HepG2 (cell line): ENCODE measurements around the gene SPATA33. TPM values are rescaled to one million over a fixed set of nuclear protein-coding genes. Genes with fewer than 3 reads are reported as not detected.
"Not testable (repeated sequence)": the region's sequence is repeated elsewhere in the genome, so short reads cannot be mapped to it uniquely, and the experiment has no call there.

ENCODE experiments used
- ATAC-seq: fragments of 200-7000 bp; cut with Tn5 transposase; 3 replicates; pipeline ENCODE4 v1.9.1; 2020; ENCODE audit warnings: mild to moderate bottlenecking, moderate library complexity
- BruUV-seq: library from RNA; stranded (reverse); fragments of 400-500 nt; replicated peaks from 2 replicates; lab custom pipeline; 2021; lab: Mats Ljungman, UMichigan
- CTCF ChIA-PET: fragments of 300-600 bp; formaldehyde crosslinking; extraction: SDS; loops from one replicate; lab custom pipeline; 2021; ENCODE audit warnings: low total read pairs, inconsistent platforms, low intra/inter-chr PET ratio; lab: Yijun Ruan, JAX
- POLR2A ChIA-PET: fragments of 350-600 bp; sonication (Branson Sonifier 250); formaldehyde crosslinking; loops from one replicate; lab custom pipeline; 2020; ENCODE audit warnings: antibody characterized with exemption, inconsistent platforms; lab: Yijun Ruan, JAX
- DNase-seq: peaks from one replicate; pipeline ENCODE4 v3.0.0-alpha.2; 2015; ENCODE audit warnings: low spot score
- FAIRE-seq: peaks from 3 replicates; lab custom pipeline; 2011; peaks lifted over from hg19 to GRCh38; lab: Jason Lieb, UNC
- H2AFZ ChIP-seq: one replicate; pipeline ENCODE4 v1.6.1; 2011; ENCODE audit warnings: low read length, inconsistent platforms
- H3K27ac ChIP-seq: fragments of 300-600 bp; 3 replicates; pipeline ENCODE4 v1.8.0; 2011; ENCODE audit warnings: mixed run types, mild to moderate bottlenecking, mixed read lengths, low read length, inconsistent platforms; ENCODE audit not compliant: insufficient read depth; ENCODE audit errors: extremely low read length
- H3K27me3 ChIP-seq, 2 experiments: fragments of 200-600 bp in 1 of 2; 2 replicates in 1 of 2; 3 replicates in 1 of 2; pipeline versions ENCODE4 v1.6.0 to v1.8.0; 2011; ENCODE audit warnings: low read length in 2 of 2, mild to moderate bottlenecking in 2 of 2, moderate library complexity in 2 of 2, inconsistent platforms in 1 of 2; ENCODE audit not compliant: insufficient read depth in 2 of 2, control insufficient read depth in 1 of 2
- H3K36me3 ChIP-seq, 2 experiments: fragments of 200-600 bp in 1 of 2; replicated peaks in 1 of 2; 2 replicates in 1 of 2; 3 replicates in 1 of 2; pipeline versions ENCODE4 v1.5.1 to v1.8.0; 2011; ENCODE audit warnings: low read length in 2 of 2, inconsistent platforms in 1 of 2; ENCODE audit not compliant: insufficient read depth in 2 of 2, control insufficient read depth in 1 of 2
- H3K4me1 ChIP-seq: 2 replicates; pipeline ENCODE4 v1.5.1; 2012; ENCODE audit warnings: low read length, inconsistent platforms; ENCODE audit not compliant: insufficient read depth
- H3K4me2 ChIP-seq: 2 replicates; pipeline ENCODE4 v1.6.0; 2011; ENCODE audit warnings: low read depth, low read length, inconsistent platforms
- H3K4me3 ChIP-seq, 3 experiments: fragments of 200-600 bp in 1 of 3; sonication (generic), shearing (Covaris generic) in 1 of 3; replicated peaks in 1 of 3; 2 replicates each; pipeline ENCODE4 v1.5.1; 2011 to 2016; ENCODE audit warnings: low read length in 3 of 3, inconsistent platforms in 2 of 3, low read depth in 2 of 3, mild to moderate bottlenecking in 2 of 3, control low read depth in 1 of 3, mixed read lengths in 1 of 3; ENCODE audit not compliant: insufficient read depth in 1 of 3
- H3K79me2 ChIP-seq: one replicate; pipeline ENCODE4 v1.6.1; 2011; ENCODE audit warnings: low read length, inconsistent platforms; ENCODE audit not compliant: insufficient read depth
- H3K9ac ChIP-seq: 2 replicates; pipeline ENCODE4 v1.6.0; 2011; ENCODE audit warnings: mild to moderate bottlenecking, low read depth, low read length, inconsistent platforms; ENCODE audit not compliant: insufficient read depth
- H3K9me3 ChIP-seq: 2 replicates; pipeline ENCODE4 v1.5.1; 2012; ENCODE audit warnings: mild to moderate bottlenecking, low read length
- H4K20me1 ChIP-seq: 2 replicates; pipeline ENCODE4 v1.6.0; 2011; ENCODE audit warnings: inconsistent platforms, mild to moderate bottlenecking, low read length, moderate library complexity; ENCODE audit not compliant: insufficient read depth
- WIZ ChIP-seq: sonication (generic); formaldehyde crosslinking; IDR thresholded peaks from 2 replicates; pipeline ENCODE4 v1.5.1; 2020; ENCODE audit warnings: mild to moderate bottlenecking, missing genetic modification reagents
- whole genome bisulfite sequencing: methylation state at CpG from one replicate; pipeline ENCODE4 v1.1.6; 2017; ENCODE audit warnings: low lambda C conversion rate; 5-methylcytosine and 5-hydroxymethylcytosine counted together
- in situ Hi-C: cut with HindIII; loops from 2 replicates; pipeline ENCODE4 v1.10.0; 2017; ENCODE audit warnings: low pct_unique_long_range_greater_than_20kb; ENCODE audit not compliant: extremely low pct_ligation_motif_present
- intact Hi-C: fragments of 100-400 bp; cut with micrococcal nuclease; formaldehyde crosslinking; loops from one replicate; pipeline ENCODE4 v1.10.0; 2022; ENCODE audit not compliant: unreplicated experiment
- polyA plus RNA-seq, 8 experiments: library from polyadenylated mRNA; depleted of rRNA in 3 of 8; stranded (reverse) in 7 of 8; unstranded in 1 of 8; fragments of >200 nt; fragmentation: Illumina TruSeq in 4 of 8; extraction: Trizol in 4 of 8; gene quantifications; 2 replicates each; pipeline versions ENCODE4 v1.2.1 to v1.2.3, GENCODE V29; 2011 to 2016; ENCODE audit warnings: low read depth in 4 of 8, missing spikeins in 1 of 8, mixed read lengths in 1 of 8; ENCODE audit not compliant: insufficient read depth in 1 of 8
- total RNA-seq, 5 experiments: library from RNA; depleted of rRNA; stranded (reverse); fragments of >200 nt; fragmentation: Illumina TruSeq; extraction: Trizol; gene quantifications; 2 replicates each; pipeline ENCODE4 v1.2.3, GENCODE V29; 2016; ENCODE audit warnings: low read depth in 1 of 5

Gene SPATA33
- total and polyA plus RNA-seq, 2 of the 13 experiments (the other 11 are each of a cell fraction or from before 2014, with no cell fraction given) = 5.7 to 11.0 TPM

GRCh38 chr16:89661215-89661614 is 3.6 kb downstream of the SPATA33 start:
- H3K4me2 ChIP-seq = no peak overlapping the region
- FAIRE-seq (no peak), ATAC-seq (no peak), DNase-seq (no peak)
- H3K4me3 ChIP-seq = no peak overlapping the region
- in situ Hi-C loops (no loop called here), intact Hi-C loops (no loop called here)
- H3K9ac ChIP-seq = no peak overlapping the region
- no peak overlapping the region for H3K27ac ChIP-seq
- no peaks in the 10 kb centered on the region for H4K20me1 ChIP-seq
- peaks cover 11 to 33% of the 10 kb centered on the region in 2 experiments for H3K36me3 ChIP-seq
- peaks cover 24% of the 10 kb centered on the region for H3K4me1 ChIP-seq
- CTCF ChIA-PET = no interaction called here
- 95% methylated on average over 9 of the region's 9 CpGs for WGBS
- no TSS peak for BruUV-seq
- peaks cover 31% of the 10 kb centered on the region for H3K79me2 ChIP-seq
- no peak for TF ChIP-seq WIZ (CRISPR knock-in tag)
- H2AFZ ChIP-seq = no peak overlapping the region
- 0 out of 2 replicates have a peak, but pooled peaks cover 3% of the 10 kb centered on the region for H3K9me3 ChIP-seq
- H3K27me3 ChIP-seq = no peaks in the 10 kb centered on the region; a peak in 1 of 5 replicates
- POLR2A ChIA-PET = interaction anchor here (1.0 kb wide), 1 partner anchor 26 kb away, joined by 3 read pairs; the partner anchor contains the start of gene CDK10

- H4K20me1 ChIP-seq, CTCF ChIA-PET, BruUV-seq, POLR2A ChIA-PET, ATAC-seq, intact Hi-C loops, H3K9ac ChIP-seq, H3K79me2 ChIP-seq, H3K27ac ChIP-seq, H3K4me2 ChIP-seq, H3K4me3 ChIP-seq, DNase-seq, H3K27me3 ChIP-seq, H2AFZ ChIP-seq, FAIRE-seq, in situ Hi-C loops: not testable (repeated sequence)
- Histone ChIP-seq H3K4me1 (peaks cover 27% of the 10 kb centered on the region), H3K9me3 (peaks cover 12% of the 10 kb centered on the region; the same call in 1 of the 2 replicates), H3K36me3 (peaks cover 11 to 33% of the 10 kb centered on the region in 2 experiments)
- WGBS = 89% methylated on average over 11 of the region's 11 CpGs
Observed at GRCh38 chr16:89664238-89664637, 6.6 kb downstream of the SPATA33 start.
